Activated CD4-positive, alpha-beta T cell treated with anti-CD3 and anti-CD28 coated beads, Interleukin-2, Interleukin-6, amounts not matched to agents 100 ng/mL and 50 ng/mL, durations not matched to agents 16 hours and 8 hours (primary cell): ENCODE results near the gene XRN1.

Source experiments
- DNase-seq: peaks from one replicate; pipeline ENCODE4 v3.0.0-alpha.2; 2020

The XRN1 gene

GRCh38 chr3:142268426-142268825, 179.4 kb downstream of the XRN1 start:
- no peak for DNase-seq

- no peak for DNase-seq
Observed at GRCh38 chr3:142267269-142267668, 180.6 kb downstream of the XRN1 start.

GRCh38 chr3:142263112-142263511, 184.7 kb downstream of the XRN1 start:
- DNase-seq: no peak

GRCh38 chr3:142259359-142259758, 188.5 kb downstream of the XRN1 start:
- DNase-seq: no peak

- DNase-seq: no peak
Observed at GRCh38 chr3:142256712-142257333, 191.0 kb downstream of the XRN1 start.
